GM18508 (cell line): ENCODE measurements around the gene C1R.

ENCODE experiments used
- ATAC-seq: cut with Tn5 transposase; IDR thresholded peaks from one replicate; pipeline ENCODE4 v1.9.1; 2021; ENCODE audit warnings: moderate number of reproducible peaks; ENCODE audit not compliant: insufficient read depth, unreplicated experiment

Gene C1R

GRCh38 chr12:7092229-7092985 is at the start of gene C1R:
Gene C1R, minus strand, starts transcription at chr12:7092445. Its CDS starts 57 bp downstream, at chr12:7092388.
- no peak for ATAC-seq

DNA sequence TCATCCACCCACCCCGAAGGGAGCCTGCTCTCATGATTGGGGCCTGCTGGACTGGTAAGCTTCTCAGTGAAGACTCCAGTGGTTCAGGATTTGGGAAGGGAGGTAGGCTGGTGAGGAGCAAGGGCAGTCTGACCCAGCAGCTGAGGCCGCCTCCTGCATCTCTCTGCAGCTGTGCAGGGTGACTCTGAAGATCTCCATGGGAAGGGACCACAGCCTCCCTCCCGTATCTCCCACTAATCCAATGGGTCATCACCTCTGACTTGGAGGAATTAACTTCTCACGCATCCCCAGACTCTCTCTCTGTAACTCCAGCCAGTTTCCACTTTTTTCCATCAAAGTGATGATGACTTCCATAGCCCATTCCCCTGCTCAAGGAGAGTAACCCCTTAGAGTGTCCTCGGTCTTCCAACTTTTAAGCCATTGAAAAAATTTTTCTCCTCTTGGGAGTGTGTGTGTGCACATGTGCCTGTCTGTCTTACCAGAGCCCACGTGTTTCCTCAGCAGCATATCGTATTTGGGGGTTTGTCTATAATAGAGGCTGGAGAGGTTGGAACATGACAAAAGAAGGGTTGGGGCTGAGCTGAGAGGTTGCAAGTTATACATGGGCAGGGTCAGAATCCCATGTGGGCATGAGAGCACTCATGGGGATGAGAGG is 49.2 kb upstream of the C1R start:
- no peak for ATAC-seq

DNA sequence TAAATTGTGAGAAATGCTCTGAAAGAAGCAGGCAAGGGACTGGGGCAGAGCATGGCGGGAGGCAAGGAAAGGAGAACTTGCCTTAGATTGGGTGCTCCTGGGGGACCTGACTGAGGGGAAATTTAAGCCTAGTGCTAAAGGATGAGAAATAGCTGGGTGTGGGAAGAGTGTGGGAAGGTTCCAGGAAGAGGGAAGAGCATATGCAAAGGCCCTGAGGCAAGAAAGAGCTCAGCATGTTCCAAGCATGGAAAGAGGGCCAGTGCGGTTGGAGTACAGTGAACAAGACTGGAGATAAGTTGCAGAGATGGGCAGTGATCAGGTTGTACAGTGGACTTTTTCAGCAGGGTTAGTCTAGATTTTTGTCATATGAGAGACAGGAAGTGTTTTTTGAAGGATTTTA is 47.0 kb upstream of the C1R start:
- no peak for ATAC-seq

- no peak for ATAC-seq
Observed at GRCh38 chr12:7137908-7138307, 45.7 kb upstream of the C1R start.

DNA sequence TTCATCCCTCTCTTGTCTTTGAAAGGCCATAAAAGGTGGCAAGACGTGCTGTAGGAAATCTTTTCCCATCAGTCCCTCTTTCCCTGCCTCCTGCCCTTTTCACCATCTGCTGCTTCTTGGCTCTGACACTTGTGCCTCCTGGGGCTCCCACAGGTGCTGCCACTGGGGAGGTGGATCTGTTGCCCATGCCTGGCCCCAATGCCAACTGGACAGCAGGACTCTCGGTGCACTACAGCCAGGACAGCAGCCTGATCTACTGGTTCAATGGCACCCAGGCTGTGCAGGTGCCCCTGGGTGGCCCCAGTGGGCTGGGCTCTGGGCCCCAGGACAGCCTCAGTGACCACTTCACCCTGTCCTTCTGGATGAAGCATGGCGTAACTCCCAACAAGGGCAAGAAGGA is 44.4 kb upstream of the C1R start:
- ATAC-seq, result no peak

GRCh38 chr12:7136071-7136470 is 43.8 kb upstream of the C1R start:
- ATAC-seq, result no peak

- no peak for ATAC-seq
Observed at GRCh38 chr12:7134396-7135166, 42.3 kb upstream of the C1R start.

GRCh38 chr12:7131502-7131866 is 39.2 kb upstream of the C1R start:
- no peak for ATAC-seq

- no peak for ATAC-seq
Observed at GRCh38 chr12:7130701-7131501, 38.7 kb upstream of the C1R start.

- ATAC-seq, result no peak
Observed at GRCh38 chr12:7129872-7130691, 37.8 kb upstream of the C1R start, which contains the start of gene CLSTN3. Gene CLSTN3, plus strand, starts transcription at chr12:7130371. Its CDS starts 278 bp downstream, at chr12:7130649.

- no peak for ATAC-seq
Observed at GRCh38 chr12:7129287-7129871, 37.1 kb upstream of the C1R start.

DNA sequence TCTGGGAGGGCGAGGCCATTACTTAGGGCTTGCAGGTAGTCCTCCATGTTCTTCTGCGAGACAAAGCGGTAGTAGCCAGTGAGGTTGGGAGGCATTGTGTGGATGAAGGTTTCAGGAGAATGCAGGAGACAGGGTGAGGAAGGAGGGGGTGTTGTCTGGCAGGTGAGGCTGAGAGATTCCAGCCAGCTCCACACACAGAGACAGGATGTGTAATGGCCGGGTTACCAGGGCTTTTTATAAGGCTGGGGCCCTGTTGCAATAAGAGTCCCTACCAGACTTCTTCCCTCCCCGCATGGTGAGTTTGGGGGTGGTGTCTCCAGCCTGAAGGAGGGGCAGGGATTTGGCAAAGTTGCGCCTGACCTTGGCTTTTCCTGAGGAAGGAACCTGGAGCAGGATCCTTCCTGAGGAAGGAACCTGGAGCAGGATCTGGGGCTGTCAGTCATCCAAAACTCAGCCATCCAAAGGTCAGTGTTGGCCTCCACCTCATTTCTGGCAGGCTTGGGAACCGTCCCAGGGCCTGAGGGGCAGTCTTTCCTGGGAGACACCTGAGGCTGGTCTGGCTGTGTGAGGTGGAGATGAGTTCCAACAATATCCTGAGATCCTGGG is 36.5 kb upstream of the C1R start, which contains the start of gene RBP5:
Gene RBP5, minus strand, starts transcription at position 209 of the 606 bp plus-strand sequence. Its CDS starts 114 bp downstream, at position 95.
- no peak for ATAC-seq

DNA sequence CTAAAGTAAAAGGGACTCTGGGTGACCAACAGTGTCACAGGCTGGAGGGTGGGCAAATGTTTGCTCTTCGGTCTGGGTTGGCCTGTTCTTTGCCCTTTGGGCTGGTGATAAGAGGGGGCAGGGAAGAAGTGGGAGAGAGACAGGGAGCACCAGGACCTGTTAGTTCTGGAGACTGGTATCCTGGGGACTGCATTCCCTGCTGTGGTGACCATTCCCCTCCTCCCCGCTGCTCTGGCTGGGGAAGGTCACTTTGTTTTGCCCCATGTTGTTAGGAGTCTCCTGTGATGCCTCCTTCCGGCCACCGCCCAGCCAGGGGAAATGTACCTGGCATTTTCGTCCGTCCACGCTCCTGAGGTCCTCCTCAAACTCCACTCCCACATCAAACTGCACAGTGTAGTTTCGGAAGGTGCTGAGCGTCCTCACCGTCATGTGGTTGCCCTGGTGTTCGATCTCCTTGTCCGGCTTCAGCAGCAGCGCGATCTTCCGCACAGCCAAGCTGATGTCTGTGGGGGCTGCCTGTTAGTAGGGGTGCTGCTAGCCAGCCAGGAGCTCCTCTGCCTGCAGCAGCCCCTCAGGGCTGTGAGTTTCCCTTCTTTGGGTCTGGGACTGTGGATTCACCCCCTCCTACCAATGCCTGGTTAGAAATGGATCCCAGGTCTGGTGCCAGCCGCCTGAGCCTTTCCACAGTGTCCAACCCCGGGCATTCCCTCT is 35.8 kb upstream of the C1R start:
- no peak for ATAC-seq

- ATAC-seq, result no peak
Observed at GRCh38 chr12:7125632-7126227, 33.5 kb upstream of the C1R start.

DNA sequence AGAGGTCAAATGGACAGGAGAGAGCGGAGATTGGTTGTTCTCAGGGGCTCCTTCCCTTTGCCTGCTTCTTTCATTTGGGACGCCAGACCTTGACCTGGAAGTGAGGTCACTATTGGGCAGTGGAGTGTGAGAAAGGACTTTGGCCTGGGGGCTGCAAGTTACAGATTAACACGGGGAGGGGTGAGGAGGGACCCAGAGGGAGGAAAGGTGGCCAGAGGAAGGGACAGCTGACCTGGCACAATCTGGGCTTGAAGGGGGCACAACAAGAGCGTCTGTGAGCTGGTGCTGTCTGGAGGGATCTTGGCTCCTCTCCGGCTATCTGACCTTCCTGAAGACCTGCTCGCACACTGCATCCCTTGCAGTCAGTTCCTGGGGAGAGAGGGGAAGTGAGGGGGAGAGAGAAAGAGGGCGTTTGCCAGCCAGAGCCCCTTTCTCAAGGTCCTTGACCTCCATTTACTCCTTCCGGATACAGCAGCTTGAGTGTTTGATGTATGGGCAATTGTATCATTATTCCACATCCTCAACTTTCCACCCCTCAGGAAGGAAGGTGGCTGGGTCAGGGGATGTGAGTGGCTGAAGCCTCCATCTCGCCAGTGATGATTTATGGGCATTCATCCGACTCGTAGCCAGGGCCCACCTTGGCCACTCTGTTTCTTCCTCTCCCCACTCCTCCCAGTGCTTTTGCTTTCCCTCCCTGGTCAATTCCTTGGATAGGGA is 31.7 kb upstream of the C1R start:
- no peak for ATAC-seq

DNA sequence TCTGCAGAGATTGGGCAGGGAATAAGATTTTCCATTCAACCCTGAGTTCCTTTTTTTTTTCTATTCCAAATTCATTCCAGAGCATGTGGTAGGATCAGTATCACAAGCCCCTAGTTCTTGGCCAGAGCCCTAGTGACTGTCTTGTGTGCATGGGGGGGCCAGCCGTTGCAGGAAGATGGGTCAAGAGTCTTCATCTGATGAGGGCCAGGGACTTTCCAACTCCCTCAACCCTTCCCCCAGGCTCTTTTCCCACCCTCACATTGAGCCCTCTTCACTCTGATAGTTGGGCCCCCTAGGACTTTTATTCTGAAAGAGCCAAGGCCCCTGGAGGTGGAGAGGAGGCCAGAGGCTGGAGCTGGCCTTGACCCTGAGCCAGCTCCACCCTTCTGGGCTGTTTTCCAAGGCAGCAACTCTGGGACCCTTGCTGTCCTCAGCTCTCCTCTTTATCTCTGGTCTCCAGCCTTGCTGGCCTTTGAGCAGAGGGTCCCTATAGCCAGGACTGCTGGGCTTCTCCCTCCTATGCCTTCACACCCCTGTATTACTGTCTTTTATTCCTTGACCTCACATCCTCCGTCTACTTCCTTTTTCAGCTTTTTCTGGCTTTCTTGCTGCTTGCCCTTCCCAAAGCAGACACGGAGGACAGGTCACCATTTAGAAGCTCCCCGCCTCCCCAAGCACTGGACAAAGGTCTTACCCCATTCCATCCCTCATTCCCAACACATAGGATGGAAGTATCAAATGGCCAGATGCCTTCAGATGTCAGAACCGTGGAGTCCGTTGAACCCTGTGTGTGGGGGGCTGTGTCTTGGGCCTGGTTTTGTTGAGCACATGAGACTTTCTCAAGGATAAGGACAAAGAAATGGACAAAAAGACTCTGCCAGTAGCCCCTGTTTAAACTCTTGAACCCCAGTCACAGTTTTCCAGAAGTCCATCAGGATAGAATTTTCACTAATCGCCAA is 30.8 kb upstream of the C1R start:
- no peak for ATAC-seq
